Posterior cingulate gyrus (tissue), 11 donors: ENCODE measurements around the gene PDCD1LG2.

ENCODE experiments used
- DNase-seq, 10 donors: peaks; one replicate each; pipeline versions ENCODE4 v3.0.0 to v3.0.0-alpha.2; 2020 to 2021; ENCODE audit warnings: mixed read lengths in 3 of 10
- intact Hi-C: fragments of 100-400 bp; cut with DNase I; formaldehyde crosslinking; loops from one replicate; pipeline ENCODE4 v1.15.1; 2023

Gene PDCD1LG2

DNA sequence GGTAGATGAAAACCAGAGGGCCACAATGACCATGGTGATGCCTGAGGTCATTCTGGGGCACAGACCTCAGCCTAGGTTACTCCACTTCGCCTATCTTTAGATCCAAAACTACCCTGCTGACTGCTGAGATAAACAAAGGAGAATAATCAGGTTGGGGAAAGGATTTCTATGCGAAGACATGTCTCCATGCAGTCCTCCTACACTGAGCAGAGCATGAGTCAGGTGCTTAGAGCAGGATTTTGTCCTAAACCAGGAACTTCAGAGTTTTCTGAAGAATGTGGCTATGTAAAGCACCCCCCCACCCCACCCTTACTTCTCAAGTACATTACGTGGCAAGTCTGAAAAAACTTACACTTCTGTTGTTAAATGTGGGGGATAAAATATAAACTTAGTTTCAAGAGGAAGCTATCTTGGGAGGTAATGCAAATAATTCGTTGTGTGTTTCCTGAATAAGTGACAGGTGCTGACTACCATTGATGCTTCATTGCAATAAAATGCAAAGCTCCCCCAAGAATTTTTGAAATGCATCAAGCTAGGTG is 19.4 kb downstream of the PDCD1LG2 start:
- intact Hi-C loops = no loop called here
- no peak for DNase-seq

DNA sequence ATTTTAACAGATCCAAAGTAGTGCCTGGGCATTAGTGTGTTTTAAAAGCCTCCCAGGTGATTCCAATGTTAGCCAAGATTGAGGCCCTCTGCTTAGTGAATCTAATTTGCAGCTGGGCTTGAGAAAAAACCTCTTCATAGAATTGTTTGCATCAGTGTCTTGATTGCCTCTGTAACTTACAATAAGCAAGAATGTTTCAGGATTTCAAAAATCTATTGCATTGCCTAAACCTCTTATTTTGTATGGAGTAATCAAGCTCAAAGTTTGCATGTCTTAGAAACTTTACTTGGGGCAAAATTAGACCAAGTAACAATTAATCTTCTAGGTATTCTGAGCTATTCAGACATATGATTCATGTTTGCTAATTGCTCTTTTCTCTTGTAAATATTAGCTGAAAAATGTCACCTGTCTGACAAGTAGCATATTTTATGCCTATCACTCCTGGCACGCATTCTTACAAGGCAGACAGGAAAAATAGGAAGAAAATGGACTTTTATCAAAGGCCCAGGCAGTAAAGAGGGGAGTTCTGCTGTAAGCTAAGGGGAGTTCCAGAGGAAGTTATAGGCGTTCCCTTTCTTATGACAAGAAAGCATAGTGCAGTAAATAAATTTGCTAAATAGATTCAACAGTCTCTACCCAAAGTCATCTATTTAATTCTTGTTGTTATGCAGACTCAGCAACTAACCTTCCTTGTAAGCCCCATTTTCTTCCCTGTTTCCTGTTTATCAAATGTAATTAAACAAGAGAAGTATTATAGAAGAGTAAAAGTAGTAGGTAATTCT is 21.0 kb downstream of the PDCD1LG2 start:
- intact Hi-C loops = no loop called here
- no peak for DNase-seq

DNA sequence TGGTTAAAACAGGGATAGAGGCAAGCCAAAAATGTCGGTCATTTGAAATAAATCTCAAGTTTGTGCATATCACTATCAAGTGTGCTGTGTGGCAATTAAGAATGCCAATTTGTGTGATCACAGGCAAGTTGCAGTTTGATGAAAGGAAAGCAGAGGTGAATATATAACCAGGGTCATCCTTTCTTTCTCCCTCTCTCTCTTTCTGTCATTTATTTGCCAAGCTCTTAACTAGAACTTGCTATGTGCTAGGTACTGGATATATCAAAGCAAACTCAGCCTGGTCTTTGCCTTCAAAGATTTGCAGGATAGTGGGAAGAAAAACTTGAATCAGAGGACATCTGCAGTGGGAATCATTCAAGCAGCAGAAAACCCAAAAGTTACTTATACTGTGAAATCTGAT is 22.0 kb downstream of the PDCD1LG2 start:
- no peak for DNase-seq
- intact Hi-C loops = no loop called here

DNA sequence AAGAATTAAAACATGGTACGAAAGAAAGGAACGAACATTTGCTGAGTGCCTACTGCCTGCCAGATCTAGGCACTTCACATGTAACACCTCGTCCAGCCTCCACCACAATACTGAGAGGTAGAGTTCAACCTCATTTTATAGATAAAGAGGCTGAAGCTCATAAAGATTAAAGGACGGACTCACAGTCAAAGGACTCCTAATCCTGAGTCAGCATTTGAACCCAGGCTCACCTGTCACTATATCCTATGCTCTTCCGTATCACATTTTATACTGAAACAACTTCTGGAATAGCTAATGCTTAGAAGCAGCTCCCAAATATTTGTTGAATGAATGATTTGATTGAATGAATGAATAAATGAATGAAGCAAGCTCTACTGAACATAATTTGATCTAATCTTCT is 22.5 kb downstream of the PDCD1LG2 start:
- no peak for DNase-seq
- intact Hi-C loops = no loop called here

DNA sequence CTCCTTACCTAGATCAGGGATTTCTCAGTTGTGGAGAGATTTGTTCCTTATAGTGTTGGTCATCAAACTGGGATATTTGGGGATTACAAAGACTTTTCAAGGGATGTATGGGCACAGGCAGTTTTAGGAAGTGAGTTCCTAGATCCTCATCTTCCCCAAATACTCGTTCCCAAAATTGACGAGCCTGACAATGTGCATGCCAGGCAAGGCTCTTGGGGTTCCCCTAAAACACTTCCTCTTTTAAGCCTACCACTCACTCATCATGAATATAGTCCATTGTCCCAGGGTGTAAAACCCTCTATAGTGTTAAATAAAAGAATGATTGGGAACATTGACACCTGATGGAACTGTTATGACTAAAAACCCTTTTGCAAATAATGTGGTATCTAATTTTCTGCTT is 26.4 kb downstream of the PDCD1LG2 start:
- no peak for DNase-seq
- intact Hi-C loops = no loop called here

DNA sequence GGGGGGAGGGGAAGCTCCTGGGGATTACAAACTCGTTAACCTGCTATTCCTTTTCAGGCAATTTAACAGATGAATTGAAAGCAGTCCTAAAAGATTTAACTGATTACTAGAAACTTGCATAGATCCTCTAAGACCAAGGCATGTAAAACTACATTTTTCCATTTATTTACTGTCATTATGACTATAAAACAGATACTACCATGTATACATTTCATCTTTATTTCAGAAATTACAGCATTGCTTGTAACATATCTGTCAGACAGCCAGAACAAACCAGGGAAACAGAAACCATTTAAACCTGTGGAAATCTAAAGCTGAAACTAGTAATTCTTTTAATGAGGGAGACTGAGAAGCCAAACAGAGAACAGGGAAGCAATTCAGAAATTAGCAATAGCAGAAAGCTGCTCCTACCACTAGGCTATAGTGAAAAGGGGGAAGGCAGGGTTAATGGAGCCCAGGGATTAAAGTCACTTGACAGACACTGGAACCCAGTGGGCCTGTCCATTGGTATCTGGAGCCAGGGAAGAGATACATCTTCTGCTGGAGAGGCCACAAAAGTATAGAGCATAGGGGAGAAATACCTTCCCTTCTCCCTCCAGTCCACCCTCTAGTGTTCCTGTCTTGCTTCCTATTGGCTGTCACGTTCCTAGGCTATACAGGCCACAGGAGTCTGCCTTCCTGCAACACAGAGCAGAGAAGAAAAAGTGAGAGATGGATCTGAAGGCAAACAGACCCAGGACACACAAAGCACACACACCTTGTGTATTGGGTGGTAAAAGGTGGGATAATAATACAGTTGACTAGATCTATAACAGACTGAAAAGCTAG is 33.8 kb downstream of the PDCD1LG2 start:
- intact Hi-C loops = no loop called here

DNA sequence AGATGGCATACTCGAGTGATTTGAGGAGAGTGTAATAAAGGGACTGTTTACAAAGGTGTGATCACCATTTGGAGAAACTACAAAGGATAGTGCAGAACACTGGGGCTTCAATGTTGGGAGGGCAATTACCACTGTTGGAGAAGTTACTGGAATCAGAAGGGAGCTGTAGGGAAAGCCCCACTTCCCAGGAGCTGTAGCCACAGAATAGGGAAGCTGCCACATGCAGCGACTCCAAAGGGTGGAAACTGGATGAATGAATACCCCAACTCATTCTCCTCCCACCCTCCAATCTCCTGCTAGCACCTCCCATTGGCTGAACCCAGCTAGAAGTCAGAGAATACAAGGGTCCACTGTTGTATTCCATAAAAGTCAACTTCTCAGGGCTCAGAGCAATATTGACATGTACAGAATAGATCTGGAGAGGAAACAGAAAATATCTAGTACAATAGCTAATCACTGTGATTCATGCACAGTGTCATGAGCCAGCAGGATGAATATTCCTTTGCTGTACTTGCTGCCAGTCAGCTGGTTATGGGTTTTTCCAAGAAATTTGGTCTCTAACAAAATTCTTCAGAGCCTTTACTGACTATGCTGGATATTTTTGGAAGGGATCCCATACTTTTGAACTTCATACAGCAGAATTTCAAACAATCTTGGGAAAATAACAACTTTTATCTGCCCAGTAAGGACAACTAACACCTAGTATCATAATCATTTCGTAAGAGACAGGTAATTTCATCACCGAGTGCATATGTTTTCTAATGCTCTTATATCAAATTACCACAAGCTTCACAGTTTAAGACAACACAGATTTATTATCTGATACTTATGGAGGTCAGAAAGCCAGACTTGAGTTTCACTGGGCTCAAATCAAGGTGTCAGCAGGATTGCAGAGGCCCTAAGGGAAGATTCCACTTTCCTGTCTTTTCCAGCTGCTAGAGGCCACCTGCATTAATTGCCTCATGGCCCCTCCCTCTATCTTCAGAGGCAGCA is 39.6 kb downstream of the PDCD1LG2 start:
- intact Hi-C loops = no loop called here
- no peak for DNase-seq

More for the DNA sequence above, 33.8 kb downstream of the PDCD1LG2 start:
- DNase-seq = no peak

DNA sequence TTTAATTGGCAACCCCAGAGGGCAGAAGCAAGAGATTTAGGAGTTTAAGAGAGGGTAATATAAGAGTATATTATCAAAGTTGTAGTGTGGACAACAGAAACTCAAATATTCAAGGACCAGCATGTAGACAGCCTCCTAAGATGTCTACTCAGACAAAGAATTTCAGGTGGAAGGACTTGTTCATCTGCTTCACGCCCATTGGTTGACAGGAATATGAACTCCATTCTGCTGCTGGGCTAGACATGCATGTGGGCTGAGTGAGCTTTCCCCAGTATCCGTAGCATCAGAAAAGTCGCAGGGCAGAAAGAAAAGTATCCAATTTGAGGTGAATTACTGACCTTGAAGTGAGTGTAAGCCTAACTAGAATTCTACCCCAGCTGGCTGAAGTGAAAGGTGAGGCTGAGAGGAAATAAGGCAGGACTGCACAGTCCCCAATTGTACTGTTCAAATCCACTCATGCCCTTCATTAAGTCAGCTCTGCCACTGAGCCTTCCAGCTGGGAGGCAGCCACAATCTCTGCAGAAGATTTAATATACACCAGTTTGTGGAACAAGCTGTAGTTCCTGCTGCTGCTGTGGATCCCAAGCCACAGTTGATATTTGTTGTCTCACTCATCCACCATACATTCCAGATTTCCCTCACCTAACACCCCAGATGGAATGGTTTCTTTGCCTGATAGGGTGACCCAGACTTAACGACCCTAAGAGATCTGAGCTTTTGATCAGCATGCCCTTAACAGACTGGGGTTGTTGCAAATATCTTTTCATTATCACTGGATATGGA is 41.2 kb downstream of the PDCD1LG2 start:
- intact Hi-C loops = no loop called here

DNA sequence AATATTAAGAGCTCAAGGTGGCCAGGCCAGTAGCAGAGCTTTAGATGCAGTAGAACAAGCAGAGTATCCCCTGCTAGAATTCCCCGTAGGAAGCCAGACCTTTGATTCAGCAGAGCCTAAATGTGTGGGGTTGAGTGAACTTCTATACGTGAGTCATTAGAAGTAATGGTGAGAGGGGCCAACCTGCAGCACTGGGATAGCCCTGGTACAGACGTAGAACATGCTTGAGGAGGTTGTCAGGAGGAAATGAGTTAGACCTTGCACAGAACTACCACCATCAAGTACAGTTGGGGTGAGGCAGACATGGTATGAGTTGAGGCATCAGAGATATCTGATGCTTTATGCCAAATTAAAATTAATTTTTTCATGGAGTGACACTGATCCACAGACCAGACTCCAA is 42.0 kb downstream of the PDCD1LG2 start:
- DNase-seq = no peak
- intact Hi-C loops = no loop called here

More for the DNA sequence above, 41.2 kb downstream of the PDCD1LG2 start:
- peak in 1 of 10 donors; percentile 10 for DNase-seq

DNA sequence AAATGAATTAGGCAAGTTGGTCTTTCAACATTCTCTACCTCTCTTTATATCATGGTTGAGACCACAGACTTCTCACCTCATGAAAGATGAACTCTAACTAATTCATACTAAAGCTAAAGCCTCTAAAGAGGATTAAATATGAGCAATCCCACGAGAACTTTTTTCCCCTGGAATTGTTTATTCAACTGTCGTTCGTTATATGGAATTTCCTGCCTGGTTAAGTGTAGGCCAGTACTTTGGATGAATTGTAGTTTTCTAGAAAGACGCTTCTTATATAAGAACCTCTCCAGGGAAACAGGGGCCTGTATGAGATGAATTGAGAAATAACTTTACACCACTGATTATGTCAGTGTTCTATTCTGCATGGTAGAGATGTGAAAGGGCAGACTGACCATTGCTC is 42.9 kb downstream of the PDCD1LG2 start:
- intact Hi-C loops = no loop called here
- no peak for DNase-seq

DNA sequence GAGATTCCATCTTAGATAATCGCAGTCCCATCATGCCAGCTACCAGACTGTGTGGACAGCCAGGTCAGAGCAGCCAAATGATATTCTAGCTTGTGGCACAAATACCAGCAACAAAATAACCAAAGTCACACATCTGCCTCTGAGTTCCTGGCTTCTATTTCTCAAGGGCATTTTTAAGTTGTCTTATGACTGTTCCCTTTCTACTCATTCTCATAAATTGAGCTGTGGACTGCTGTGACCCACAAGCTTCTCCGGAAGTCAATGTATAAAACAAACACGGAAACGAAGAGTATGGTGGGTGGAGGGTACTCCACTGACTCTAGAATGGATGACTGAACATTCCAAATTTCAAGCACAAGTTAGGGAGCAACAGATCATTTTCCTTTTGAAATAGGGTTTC is 43.9 kb downstream of the PDCD1LG2 start:
- DNase-seq = no peak
- intact Hi-C loops = no loop called here

DNA sequence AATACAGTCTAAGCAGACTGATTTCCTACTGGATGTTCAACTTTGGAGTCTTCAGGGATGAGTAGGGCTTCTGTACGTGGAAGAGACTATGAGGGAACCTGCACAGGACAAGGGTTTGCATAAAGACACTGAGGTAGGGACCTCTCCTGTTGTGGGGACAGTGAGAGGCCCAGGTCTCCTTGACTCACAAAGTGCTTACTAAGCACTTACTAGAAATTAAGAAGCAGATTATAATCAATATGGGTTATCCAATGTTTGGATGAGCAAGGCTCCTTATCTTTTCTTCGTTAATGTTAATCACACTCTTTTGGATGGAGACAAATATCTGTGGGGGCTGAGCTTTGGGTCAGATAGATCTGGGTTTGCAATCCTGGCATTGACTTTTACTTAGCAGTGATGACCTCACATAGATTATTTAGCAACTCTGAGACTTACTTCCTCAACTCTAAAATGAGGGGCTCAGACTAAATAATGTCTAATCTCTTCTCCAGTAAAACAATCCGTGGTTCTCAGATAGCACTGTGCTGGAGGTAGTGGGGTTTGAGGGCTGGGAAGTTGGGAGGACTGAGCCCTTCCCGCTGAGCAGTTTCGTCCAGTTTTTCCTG is 45.9 kb downstream of the PDCD1LG2 start:
- intact Hi-C loops = no loop called here
- no peak for DNase-seq

DNA sequence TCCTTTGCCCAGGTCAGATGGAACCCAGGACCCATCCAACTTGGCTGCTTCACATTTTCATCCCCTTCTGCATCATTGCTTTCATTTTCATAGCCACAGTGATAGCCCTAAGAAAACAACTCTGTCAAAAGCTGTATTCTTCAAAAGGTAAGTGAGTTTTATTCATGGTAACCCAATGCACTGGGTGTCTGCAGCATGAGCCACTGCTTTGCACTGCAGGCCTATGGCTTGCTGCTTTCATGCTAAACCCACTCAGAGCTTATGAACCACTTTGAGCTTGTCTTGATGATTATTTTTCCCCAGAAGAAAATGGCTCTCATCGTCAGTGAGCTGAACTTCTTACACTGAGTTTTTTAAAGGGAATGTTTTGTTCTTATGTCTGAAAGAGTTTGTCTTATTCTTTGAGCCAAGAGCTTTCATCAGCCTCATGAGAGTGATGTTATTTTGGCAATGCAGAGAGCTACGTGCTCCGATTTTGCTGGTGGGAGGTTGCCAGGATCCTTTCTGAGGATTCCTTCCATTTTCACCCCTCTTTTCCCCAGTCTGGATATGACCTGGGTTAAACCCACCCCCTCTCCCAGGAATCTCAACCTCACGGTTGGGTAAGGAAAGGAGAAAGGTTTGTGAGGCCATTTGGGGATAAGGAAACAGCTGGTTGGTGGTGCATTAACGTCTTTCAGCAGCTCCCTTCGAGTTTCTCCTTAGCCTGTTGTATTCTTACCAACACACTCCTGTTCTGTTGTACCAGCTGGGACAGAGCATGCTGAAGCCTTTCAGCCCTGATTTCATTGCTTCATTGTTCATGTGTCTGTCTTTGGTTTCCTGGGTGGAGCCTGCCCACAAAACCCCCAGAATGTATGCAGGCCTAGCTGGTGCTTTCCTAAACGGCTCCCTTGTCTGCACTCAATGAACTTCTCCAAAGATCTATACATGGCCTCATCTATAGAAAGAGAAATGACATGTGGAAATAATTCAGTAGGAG is 47.6 kb downstream of the PDCD1LG2 start:
- intact Hi-C loops = no loop called here

DNA sequence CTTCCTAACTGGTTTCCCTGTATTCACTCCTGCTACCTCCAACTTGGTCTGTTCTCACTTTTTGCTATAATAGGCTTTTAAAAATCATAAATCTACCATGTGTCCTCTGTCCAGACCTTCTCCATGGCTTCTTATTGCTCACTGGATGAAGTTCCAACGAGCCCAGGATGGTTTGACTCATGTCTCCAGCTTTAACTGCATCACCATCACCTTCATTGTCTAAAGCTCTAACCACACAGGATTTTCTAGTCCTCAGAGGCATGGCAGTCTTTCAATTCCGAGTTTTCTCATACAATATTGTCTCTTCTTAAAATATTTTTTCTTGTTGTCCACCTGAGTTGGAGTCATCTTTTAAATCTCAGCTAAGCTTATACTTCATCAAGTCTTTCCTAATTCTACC is 49.3 kb downstream of the PDCD1LG2 start:
- no peak for DNase-seq
- intact Hi-C loops = no loop called here

More for the DNA sequence above, 47.6 kb downstream of the PDCD1LG2 start:
- DNase-seq = peak in 1 of 10 donors; percentile 9

DNA sequence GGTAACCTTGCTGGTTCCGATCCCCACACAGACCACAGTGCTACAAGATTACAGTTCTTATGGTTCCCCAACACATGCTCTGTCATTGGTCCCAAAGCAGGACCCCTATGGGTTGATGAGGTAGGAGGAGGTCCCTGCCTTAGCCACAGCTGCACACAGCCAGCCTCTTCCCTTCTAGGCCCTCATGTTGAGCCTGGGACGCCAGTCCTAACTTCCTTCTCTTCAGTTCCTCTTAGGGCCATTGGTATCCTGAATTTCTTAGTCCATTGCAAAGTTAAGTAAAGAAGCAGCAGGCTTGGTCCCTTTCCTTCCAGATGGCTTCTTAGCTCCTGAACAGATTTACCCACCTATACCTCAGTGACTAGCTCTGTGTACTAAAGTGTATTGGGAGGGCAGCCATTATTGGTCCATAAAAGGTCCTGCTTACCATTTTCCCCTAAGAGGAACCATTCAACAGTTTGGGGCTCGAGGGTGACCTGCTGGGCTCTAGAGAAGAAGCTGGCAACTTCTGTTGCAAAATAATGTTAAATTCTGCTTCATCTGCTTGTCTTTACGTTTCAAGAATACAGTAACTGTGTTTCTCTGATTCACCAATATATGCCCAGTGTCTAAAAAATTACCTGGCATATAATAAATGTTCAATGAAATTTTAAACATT is 50.2 kb downstream of the PDCD1LG2 start:
- intact Hi-C loops = no loop called here
- no peak for DNase-seq

DNA sequence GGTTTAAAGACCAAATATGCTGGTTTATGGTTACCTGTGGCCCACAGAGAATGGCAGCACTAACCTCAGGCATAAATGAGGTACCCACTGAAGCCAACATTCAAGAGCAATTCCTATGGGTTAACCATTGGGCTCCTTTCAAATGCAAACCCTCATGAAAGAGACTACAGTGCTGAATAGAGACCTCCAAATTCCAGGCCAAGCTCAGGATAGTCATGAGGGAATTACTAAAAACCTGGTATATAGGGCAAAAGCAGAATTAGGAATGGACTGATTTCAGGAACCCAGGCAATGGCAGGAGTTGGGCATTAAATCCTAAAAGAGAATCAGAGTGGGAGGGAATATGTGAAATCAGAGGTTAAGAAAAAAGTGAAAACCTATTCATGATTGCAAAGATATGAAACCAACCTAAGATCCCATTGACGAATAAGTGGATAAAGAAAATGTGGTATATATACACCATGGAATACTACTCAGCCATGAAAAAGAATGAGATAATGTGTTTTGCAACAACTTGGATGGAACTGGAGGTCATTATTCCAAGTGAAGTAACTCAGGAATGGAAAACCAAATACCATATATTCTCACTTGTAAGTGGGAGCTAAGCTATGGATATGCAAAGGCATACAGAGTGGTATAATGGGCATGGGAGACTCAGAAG is 51.6 kb downstream of the PDCD1LG2 start:
- intact Hi-C loops = no loop called here

More for the DNA sequence above, 51.6 kb downstream of the PDCD1LG2 start:
- DNase-seq = no peak
